GM12878 (cell line): ENCODE results near the gene BLOC1S4. TPM values are rescaled to one million over a fixed set of nuclear protein-coding genes. Genes with fewer than 3 reads are reported as not detected.

Experiments
- ATAC-seq: fragments of 200-7000 bp; cut with Tn5 transposase; 3 replicates; pipeline ENCODE4 v1.9.1; 2020; ENCODE audit warnings: mild to moderate bottlenecking, moderate library complexity
- BruUV-seq: library from RNA; stranded (reverse); fragments of 400-500 nt; replicated peaks from 2 replicates; lab custom pipeline; 2021; lab: Mats Ljungman, UMichigan
- CTCF ChIA-PET: fragments of 300-600 bp; sonication (Branson Sonifier 250); formaldehyde crosslinking; extraction: SDS; loops from one replicate; lab custom pipeline; 2021; ENCODE audit warnings: inconsistent platforms; lab: Yijun Ruan, JAX
- POLR2A ChIA-PET: fragments of 350-600 bp; formaldehyde crosslinking; extraction: SDS; loops from one replicate; lab custom pipeline; 2021; ENCODE audit warnings: inconsistent platforms; lab: Charles Lee
- RAD21 ChIA-PET: fragments of 300-600 bp; sonication (Branson Sonifier 250); formaldehyde crosslinking; loops from one replicate; lab custom pipeline; 2023; ENCODE audit warnings: antibody characterized with exemption; ENCODE audit not compliant: unreplicated experiment; lab: Charles Lee
- SMC1A ChIA-PET: fragments of 300-600 bp; sonication (Branson Sonifier 250); formaldehyde crosslinking; loops from one replicate; lab custom pipeline; 2023; ENCODE audit not compliant: unreplicated experiment, uncharacterized antibody; lab: Charles Lee
- DNase-seq: peaks from one replicate; pipeline ENCODE4 v3.0.0-alpha.2; 2011; ENCODE audit warnings: low read depth, low spot score
- FAIRE-seq: peaks from 3 replicates; lab custom pipeline; 2011; peaks lifted over from hg19 to GRCh38; lab: Jason Lieb, UNC
- H2AFZ ChIP-seq: 2 replicates; pipeline ENCODE4 v1.6.0; 2011; ENCODE audit warnings: low read depth, low read length, control low read depth; ENCODE audit not compliant: control insufficient read depth
- H3K27ac ChIP-seq: 2 replicates; pipeline ENCODE4 v1.5.1; 2011; ENCODE audit warnings: control low read depth; ENCODE audit not compliant: control insufficient read depth, insufficient read depth
- H3K27me3 ChIP-seq, 2 experiments: replicated peaks in 1 of 2; 2 replicates each; pipeline versions ENCODE4 v1.6.0 to v1.6.1; 2011; ENCODE audit warnings: low read length in 1 of 2; ENCODE audit not compliant: control insufficient read depth in 2 of 2, insufficient read depth in 2 of 2
- H3K36me3 ChIP-seq, 2 experiments: 2 replicates each; pipeline ENCODE4 v1.5.1; 2011; ENCODE audit warnings: low read length in 1 of 2; ENCODE audit not compliant: control insufficient read depth in 2 of 2, insufficient read depth in 2 of 2
- H3K4me1 ChIP-seq: 2 replicates; pipeline ENCODE4 v1.6.1; 2011; ENCODE audit warnings: mild to moderate bottlenecking, low read length, moderate library complexity, mixed read lengths; ENCODE audit not compliant: control insufficient read depth, insufficient read depth
- H3K4me2 ChIP-seq: 2 replicates; pipeline ENCODE4 v1.6.0; 2011; ENCODE audit warnings: control low read depth; ENCODE audit not compliant: control insufficient read depth, insufficient read depth
- H3K4me3 ChIP-seq: fragments of 200-600 bp; sonication (generic); 2 replicates; pipeline ENCODE4 v1.5.1; 2016
- H3K79me2 ChIP-seq: 2 replicates; pipeline ENCODE4 v1.6.0; 2011; ENCODE audit warnings: low read length; ENCODE audit not compliant: control insufficient read depth, insufficient read depth
- H3K9ac ChIP-seq: 2 replicates; pipeline ENCODE4 v1.8.0; 2011; ENCODE audit warnings: low read length, control low read depth, mixed read lengths; ENCODE audit not compliant: control insufficient read depth, insufficient read depth
- H3K9me3 ChIP-seq: replicated peaks from 3 replicates; pipeline ENCODE4 v1.5.1; 2011; ENCODE audit warnings: mild to moderate bottlenecking, low read length; ENCODE audit not compliant: control insufficient read depth, insufficient read depth
- H4K20me1 ChIP-seq: 2 replicates; pipeline ENCODE4 v1.6.0; 2011; ENCODE audit not compliant: control insufficient read depth, insufficient read depth
- ATF3 ChIP-seq: IDR thresholded peaks from 2 replicates; pipeline ENCODE4 v1.6.1; 2011; ENCODE audit warnings: low read depth, mild to moderate bottlenecking, low read length, moderate library complexity, borderline replicate concordance; ENCODE audit errors: extremely low read depth
- ATF7 ChIP-seq: fragments of 450-650 bp; IDR thresholded peaks from 2 replicates; pipeline ENCODE4 v1.6.1; 2016; ENCODE audit warnings: low read depth, mild to moderate bottlenecking
- CEBPZ ChIP-seq: fragments of 150-350 bp; IDR thresholded peaks from 2 replicates; pipeline ENCODE4 v1.6.1; 2016; ENCODE audit warnings: low read depth, low read length
- EGR1 ChIP-seq, 2 experiments: IDR thresholded peaks; 1 replicate in 1 of 2; 2 replicates in 1 of 2; pipeline ENCODE4 v1.6.1; 2011 to 2012; ENCODE audit warnings: low read depth in 2 of 2, low read length in 2 of 2, borderline replicate concordance in 1 of 2, mild to moderate bottlenecking in 1 of 2, moderate library complexity in 1 of 2
- MTA3 ChIP-seq: IDR thresholded peaks from 2 replicates; pipeline ENCODE4 v1.6.1; 2012; ENCODE audit warnings: low read length, inconsistent platforms, borderline replicate concordance
- MYB ChIP-seq: fragments of 150-350 bp; IDR thresholded peaks from 2 replicates; pipeline ENCODE4 v1.6.1; 2014; ENCODE audit warnings: mild to moderate bottlenecking, low read depth, low read length, borderline replicate concordance
- NFIC ChIP-seq: IDR thresholded peaks from 2 replicates; pipeline ENCODE4 v1.6.1; 2012; ENCODE audit warnings: low read depth, mild to moderate bottlenecking, inconsistent platforms, low read length, moderate library complexity
- PML ChIP-seq: IDR thresholded peaks from 2 replicates; pipeline ENCODE4 v1.6.1; 2012; ENCODE audit warnings: low read length, inconsistent platforms
- PRDM15 ChIP-seq: fragments of 450-650 bp; formaldehyde crosslinking; IDR thresholded peaks from 2 replicates; pipeline ENCODE4 v1.4.0; 2020; ENCODE audit warnings: mild to moderate bottlenecking, moderate library complexity
- SMAD1 ChIP-seq: fragments of 450-650 bp; IDR thresholded peaks from 2 replicates; pipeline ENCODE4 v1.6.1; 2018; ENCODE audit warnings: mild to moderate bottlenecking, low read depth; ENCODE audit not compliant: partially characterized antibody
- ZBTB4 ChIP-seq: fragments of 450-650 bp; formaldehyde crosslinking; IDR thresholded peaks from 2 replicates; pipeline ENCODE4 v1.4.0; 2022; ENCODE audit warnings: mild to moderate bottlenecking, moderate library complexity
- ZNF207 ChIP-seq: fragments of 450-650 bp; IDR thresholded peaks from 2 replicates; pipeline ENCODE4 v1.6.1; 2014; ENCODE audit warnings: antibody characterized with exemption, mild to moderate bottlenecking, borderline replicate concordance
- ZSCAN29 ChIP-seq: fragments of 450-650 bp; IDR thresholded peaks from 2 replicates; pipeline ENCODE4 v1.6.1; 2017; ENCODE audit warnings: mild to moderate bottlenecking, moderate library complexity
- WGBS: methylation state at CpG from one replicate; pipeline ENCODE4 v1.1.6; 2016; ENCODE audit warnings: low lambda C conversion rate; ENCODE audit not compliant: insufficient replicate concordance, insufficient coverage; ENCODE audit errors: missing lambda C conversion rate; 5-methylcytosine and 5-hydroxymethylcytosine counted together
- in situ Hi-C: fragments of 300-500 bp; cut with MboI; formaldehyde crosslinking; loops from 9 replicates; pipeline ENCODE4 v1.14.3; 2018; ENCODE audit warnings: mixed read lengths
- intact Hi-C: fragments of 100-400 bp; cut with micrococcal nuclease; formaldehyde crosslinking; loops from one replicate; pipeline ENCODE4 v1.14.2; 2022; ENCODE audit not compliant: unreplicated experiment
- polyA plus RNA-seq, 11 experiments: library from polyadenylated mRNA; depleted of rRNA in 4 of 11; unstranded in 6 of 11; stranded (reverse) in 5 of 11; fragments of >200 nt; fragmentation: Nextera tagmentation in 4 of 11; fragmentation: Illumina TruSeq in 1 of 11; extraction: Ambion mirVana in 4 of 11; extraction: Trizol in 1 of 11; gene quantifications; 1 replicate in 1 of 11; 2 replicates in 10 of 11; pipeline versions ENCODE4 v1.2.1 to v1.2.3, GENCODE V29; 2011 to 2016; ENCODE audit warnings: inconsistent platforms in 2 of 11, missing spikeins in 2 of 11, low read depth in 1 of 11
- total RNA-seq, 4 experiments: library from RNA; depleted of rRNA in 3 of 4; stranded (reverse); fragments of >200 nt in 3 of 4; fragmentation: Illumina TruSeq in 1 of 4; extraction: Trizol in 1 of 4; gene quantifications; 2 replicates each; pipeline versions ENCODE4 v1.2.1 to v1.2.3, GENCODE V29; 2013 to 2021

The BLOC1S4 gene
- total and polyA plus RNA-seq, 10 of the 15 experiments (the other 5 are each of a cell fraction or from before 2014, with no cell fraction given) = 2.7 to 23.8 (median 9.5) TPM

GRCh38 chr4:6694177-6694901, 21.6 kb upstream of the BLOC1S4 start:
- ChIA-PET POLR2A (no interaction called here), RAD21 (no interaction called here), CTCF (no interaction called here), SMC1A (no interaction called here)
- FAIRE-seq = no peak
- Histone ChIP-seq H3K27ac (no peak overlapping the region), H3K36me3 (no peaks in the 10 kb centered on the region), H3K4me1 (peaks cover 8% of the 10 kb centered on the region), H2AFZ (no peak overlapping the region), H3K27me3 (no peaks in the 10 kb centered on the region), H3K4me2 (no peak overlapping the region), H3K4me3 (no peak overlapping the region), H3K9ac (no peak overlapping the region), H3K79me2 (no peaks in the 10 kb centered on the region), H3K9me3 (no peaks in the 10 kb centered on the region), H4K20me1 (no peaks in the 10 kb centered on the region)
- no peak for DNase-seq
- ATAC-seq = no peak
- intact Hi-C loops = no loop called here
- WGBS = 87% methylated on average over 15 of the region's 16 CpGs
- BruUV-seq = no TSS peak
- in situ Hi-C loops = no loop called here
- no peak for TF ChIP-seq PRDM15
- no peak for TF ChIP-seq PML
- TF ChIP-seq ZSCAN29 = no peak
- no peak for TF ChIP-seq ATF7
- TF ChIP-seq ZNF207 = no peak
- TF ChIP-seq CEBPZ = no peak
- TF ChIP-seq ZBTB4 (CRISPR knock-in tag) = no peak
- TF ChIP-seq ATF3 = no peak
- no peak for TF ChIP-seq MYB
- no peak for TF ChIP-seq EGR1 (IDR thresholded peaks at IDR 0.05; ENCODE audit: borderline replicate concordance in 1 of 2, low read depth in 2 of 2, low read length in 2 of 2)
- TF ChIP-seq NFIC = no peak
- TF ChIP-seq SMAD1 = no peak
- TF ChIP-seq MTA3 = no peak
